NCI-H2227 (cell line): ENCODE data around the gene CCDC7.
"Not testable (repeated sequence)": the region's sequence is repeated elsewhere in the genome, so short reads cannot be mapped to it uniquely, and the experiment has no call there.

Experiments
- DNase-seq: peaks from one replicate; lab custom pipeline; 2025; ENCODE audit not compliant: unreplicated experiment; lab: John Stamatoyannopoulos, UW

CCDC7 gene

GRCh38 chr10:32687546-32687945 lies 241.6 kb downstream of the CCDC7 start:
- DNase-seq = no peak

GRCh38 chr10:32692174-32692573 lies 246.2 kb downstream of the CCDC7 start:
- DNase-seq = no peak

- DNase-seq = no peak
Measured at GRCh38 chr10:32693441-32693979, 247.6 kb downstream of the CCDC7 start.

- DNase-seq = not testable (repeated sequence)
Measured at GRCh38 chr10:32699683-32700082, 253.7 kb downstream of the CCDC7 start.

- DNase-seq = no peak
Measured at GRCh38 chr10:32713560-32713959, 267.6 kb downstream of the CCDC7 start.

GRCh38 chr10:32731527-32731926 lies 285.6 kb downstream of the CCDC7 start:
- DNase-seq = no peak

GRCh38 chr10:32738958-32739357 lies 293.0 kb downstream of the CCDC7 start:
- DNase-seq = no peak

GRCh38 chr10:32744321-32744720 lies 298.4 kb downstream of the CCDC7 start:
- DNase-seq = no peak

GRCh38 chr10:32746869-32747268 lies 300.9 kb downstream of the CCDC7 start:
- DNase-seq = no peak

GRCh38 chr10:32751582-32751981 lies 305.6 kb downstream of the CCDC7 start:
- DNase-seq = no peak

GRCh38 chr10:32754900-32755299 lies 309.0 kb downstream of the CCDC7 start:
- DNase-seq = not testable (repeated sequence)

GRCh38 chr10:32771217-32771616 lies 325.3 kb downstream of the CCDC7 start:
- DNase-seq = no peak

GRCh38 chr10:32773105-32773504 lies 327.2 kb downstream of the CCDC7 start:
- DNase-seq = no peak

GRCh38 chr10:32786968-32787367 lies 341.0 kb downstream of the CCDC7 start:
- no peak for DNase-seq

- DNase-seq = no peak
Measured at GRCh38 chr10:32787690-32788284, 341.8 kb downstream of the CCDC7 start.

GRCh38 chr10:32788359-32788758 lies 342.4 kb downstream of the CCDC7 start:
- no peak for DNase-seq

- DNase-seq = no peak
Measured at GRCh38 chr10:32790483-32790882, 344.5 kb downstream of the CCDC7 start.

- no peak for DNase-seq
Measured at GRCh38 chr10:32793033-32793432, 347.1 kb downstream of the CCDC7 start.

- DNase-seq = peak; percentile 23
Measured at GRCh38 chr10:32795598-32796183, 349.8 kb downstream of the CCDC7 start.

- not testable (repeated sequence) for DNase-seq
Measured at GRCh38 chr10:32797393-32797792, 351.5 kb downstream of the CCDC7 start.

GRCh38 chr10:32846974-32847373 lies 401.0 kb downstream of the CCDC7 start:
- no peak for DNase-seq

- no peak for DNase-seq
Measured at GRCh38 chr10:32851301-32851700, 405.4 kb downstream of the CCDC7 start.

- no peak for DNase-seq
Measured at GRCh38 chr10:32854435-32854834, 408.5 kb downstream of the CCDC7 start.
